GM18867 (cell line): Measurements from ENCODE around the gene PNCK.
A peak's percentile ranks its signal among the peaks of the same experiment; 100 is the strongest.
"Not testable (repeated sequence)": the region's sequence is repeated elsewhere in the genome, so short reads cannot be mapped to it uniquely, and the experiment has no call there.

Experiments
- ATAC-seq: cut with Tn5 transposase; IDR thresholded peaks from one replicate; pipeline ENCODE4 v1.9.1; 2021; ENCODE audit warnings: mild to moderate bottlenecking, moderate library complexity; ENCODE audit not compliant: unreplicated experiment

PNCK gene

GRCh38 chrX:153673428-153674218 is at the start of gene PNCK:
PNCK (minus strand) TSS chrX:153673813; CDS start chrX:153673076, 737 bp downstream.
- ATAC-seq = no peak

DNA sequence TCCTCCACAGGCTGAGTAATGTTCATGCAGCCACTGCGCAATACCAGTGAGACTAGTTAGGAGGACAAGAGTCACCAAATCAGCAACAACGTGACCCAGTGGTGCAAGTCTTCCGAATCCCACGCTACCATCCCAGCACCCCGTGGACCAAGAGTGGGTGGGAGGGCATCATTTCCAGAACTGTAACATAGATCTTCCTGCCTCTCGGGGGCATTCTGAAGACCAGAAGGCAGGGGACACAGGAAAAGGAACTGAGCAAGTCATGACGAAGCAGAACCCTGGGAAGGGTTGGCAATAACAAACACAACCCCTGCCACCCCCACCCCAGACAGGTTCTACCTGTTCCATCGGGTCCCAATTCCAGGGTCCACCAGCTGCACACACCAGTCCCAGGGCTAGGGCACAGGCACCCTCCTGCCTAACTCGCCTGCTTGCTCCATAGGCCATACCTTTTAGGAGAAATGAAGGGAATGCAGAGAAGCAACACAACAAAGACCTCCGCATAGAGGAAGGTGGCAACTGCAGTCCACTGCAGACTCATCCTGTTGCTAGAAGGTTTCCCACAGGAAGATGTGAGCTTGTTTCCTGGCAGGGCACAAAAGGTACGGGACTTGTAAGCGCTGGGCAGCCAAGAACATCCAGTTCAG is 49.2 kb upstream of the PNCK start:
- ATAC-seq = no peak

GRCh38 chrX:153719701-153720100 is 46.1 kb upstream of the PNCK start:
- no peak for ATAC-seq

GRCh38 chrX:153719238-153719637 is 45.6 kb upstream of the PNCK start:
- ATAC-seq = no peak

DNA sequence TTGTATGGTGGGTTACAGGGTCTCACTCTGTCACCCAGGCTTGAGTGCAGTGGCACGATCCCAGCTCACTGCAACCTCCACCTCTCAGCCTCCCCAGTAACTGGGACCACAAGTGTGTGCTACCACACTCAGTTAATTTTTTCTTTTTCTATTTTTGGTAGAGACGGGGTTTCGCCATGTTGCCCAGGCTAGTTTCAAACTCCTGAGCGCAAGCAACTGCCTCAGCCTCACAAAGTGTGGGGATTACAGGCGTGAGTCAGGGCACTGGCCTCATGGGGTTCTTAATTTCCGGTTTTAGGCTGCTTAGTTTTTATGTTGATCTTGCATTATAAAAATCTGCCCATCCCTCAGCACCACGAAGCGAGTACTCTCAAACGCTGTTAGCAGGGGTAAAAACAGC is 43.8 kb upstream of the PNCK start:
- ATAC-seq = no peak

DNA sequence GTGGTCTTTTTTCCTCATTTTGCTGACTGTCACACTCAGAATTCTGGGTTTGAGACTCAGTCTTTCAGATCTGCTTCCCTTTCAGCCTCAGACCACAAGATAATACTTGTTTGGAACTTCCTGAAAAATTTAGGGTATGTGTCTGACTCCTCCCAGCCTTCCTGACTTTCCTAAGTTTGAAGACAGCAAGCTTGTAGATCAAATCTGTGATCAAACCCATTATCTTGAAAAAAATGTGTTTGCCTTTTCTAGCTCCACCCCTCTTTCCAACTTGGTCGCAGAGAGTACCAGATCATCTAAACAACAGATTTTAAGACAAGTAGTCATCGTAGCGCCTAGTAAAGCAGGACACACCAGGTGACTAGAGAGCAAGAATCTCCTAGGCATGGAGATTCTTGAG is 40.6 kb upstream of the PNCK start:
- no peak for ATAC-seq

DNA sequence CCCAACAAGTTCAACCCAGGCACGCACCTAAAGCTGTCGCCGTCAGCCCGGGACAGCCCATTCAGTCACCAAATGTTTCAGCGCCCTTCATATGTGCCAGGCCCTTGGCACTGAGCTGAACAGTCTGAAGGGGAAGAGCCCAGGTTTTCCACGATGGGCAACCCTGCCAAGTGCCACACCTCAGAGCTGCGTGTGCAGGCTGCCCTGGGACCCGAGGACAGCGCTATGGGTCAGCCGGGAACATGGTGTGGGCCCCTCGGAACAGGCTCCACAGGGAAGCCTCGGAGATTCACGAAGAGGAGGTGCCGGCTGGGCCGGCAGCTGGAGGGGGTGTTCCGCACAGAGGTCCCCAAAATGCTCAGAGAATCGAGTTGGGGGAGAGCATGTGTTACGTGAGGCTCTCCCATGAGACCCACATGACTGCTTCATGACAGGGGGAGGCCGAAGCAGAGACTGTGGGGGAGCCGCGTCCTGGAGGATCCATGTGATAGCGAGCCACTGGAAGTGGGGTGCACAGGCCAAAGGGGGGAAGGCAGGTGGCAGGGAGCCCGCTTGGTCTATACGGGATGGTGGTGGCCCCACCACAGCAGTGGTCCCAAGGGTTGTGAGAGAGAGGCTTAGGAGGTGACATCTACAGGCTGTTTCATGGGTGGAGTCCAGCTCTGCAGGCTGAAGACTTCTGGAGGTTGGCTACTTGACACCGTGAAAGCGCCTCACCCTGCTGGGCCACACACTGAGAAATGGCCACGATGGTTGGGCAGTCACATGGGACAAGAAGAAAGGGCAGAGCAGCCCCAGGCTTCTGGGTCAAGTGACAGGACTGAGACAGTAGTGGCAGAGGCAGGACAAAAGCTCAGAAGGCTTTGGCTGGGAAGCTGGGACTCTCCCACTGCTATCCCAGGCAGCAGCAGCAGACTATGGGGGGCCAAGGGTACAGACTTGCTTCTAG is 36.4 kb upstream of the PNCK start:
- ATAC-seq = no peak

DNA sequence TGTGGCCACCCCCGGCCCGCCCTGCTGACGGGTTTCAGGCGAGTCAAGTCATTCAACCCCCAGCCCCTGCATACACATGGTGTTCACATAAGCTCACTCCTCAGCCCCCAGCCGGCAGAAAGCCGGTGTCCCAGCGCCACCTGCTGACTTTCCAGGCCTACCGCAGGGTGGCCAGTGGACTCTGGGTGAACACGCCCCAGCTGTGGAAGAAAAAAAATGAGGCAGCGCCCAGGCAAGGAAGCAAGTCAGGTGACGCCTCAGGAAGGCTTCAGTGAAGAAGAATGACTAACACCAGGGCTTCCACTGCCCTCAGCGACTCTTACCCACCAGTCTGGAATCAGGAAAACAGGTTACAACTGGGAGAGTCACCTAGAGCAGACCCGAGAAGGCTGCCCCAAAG is 34.8 kb upstream of the PNCK start:
- peak; percentile 47 for ATAC-seq

DNA sequence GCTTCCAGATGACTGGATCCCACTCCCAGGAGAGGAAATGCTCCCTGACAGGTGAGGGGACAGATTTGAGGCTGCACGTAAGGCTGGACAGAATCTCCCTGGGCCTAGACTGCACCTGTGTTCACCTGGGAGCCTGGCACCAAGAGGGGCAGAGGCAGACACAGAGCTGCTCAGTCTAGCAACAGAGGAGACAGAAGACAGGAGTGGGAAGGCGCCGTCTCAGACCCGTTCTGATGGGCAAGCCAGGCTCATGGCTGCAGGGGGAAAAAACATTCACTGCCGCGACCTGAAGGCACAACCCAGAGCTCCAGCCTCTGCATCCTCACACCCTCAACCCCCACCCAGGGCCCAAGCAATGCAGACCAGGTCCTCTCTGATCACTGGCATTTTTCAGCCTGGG is 33.8 kb upstream of the PNCK start:
- no peak for ATAC-seq

GRCh38 chrX:153706799-153707198 is 33.2 kb upstream of the PNCK start:
- ATAC-seq = no peak

- not testable (repeated sequence) for ATAC-seq
Measured at GRCh38 chrX:153705403-153706060, 31.9 kb upstream of the PNCK start.

DNA sequence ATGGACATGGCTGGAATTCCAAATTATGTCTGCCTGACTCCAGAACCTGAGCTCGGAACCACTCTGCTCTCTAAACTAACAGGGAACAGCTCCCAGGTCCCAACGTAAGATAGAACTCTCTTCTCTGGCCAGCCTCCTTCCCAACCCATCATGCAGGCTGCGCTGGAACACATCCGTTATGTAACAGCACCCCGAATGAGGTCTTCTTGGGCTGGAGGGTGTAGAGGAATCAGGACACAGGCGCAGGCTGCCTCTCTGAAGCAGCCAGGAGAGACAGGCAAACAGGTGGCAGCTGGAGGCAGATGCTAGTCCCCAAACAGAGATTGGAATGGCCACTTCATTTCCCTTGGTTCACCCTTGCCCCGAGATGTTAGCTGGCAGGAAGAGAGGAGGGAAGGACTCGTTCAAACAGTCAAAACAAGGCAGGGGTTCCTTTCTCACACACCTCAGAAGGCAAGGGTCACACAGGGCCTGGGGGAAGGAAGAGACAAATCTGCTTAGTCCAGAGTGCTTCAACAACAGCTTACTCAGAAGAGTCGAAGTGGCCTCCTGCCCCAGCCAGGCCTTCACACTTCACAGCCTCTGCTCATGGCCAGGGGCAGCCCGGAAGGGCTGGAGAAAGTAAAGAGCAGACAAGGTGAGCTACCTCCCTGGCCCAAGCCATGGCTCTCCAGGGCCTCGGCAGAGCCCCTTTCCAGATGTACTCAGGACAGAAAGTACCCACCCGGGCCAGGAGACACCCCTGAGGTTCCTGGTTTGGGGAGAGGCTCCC is 31.2 kb upstream of the PNCK start:
- not testable (repeated sequence) for ATAC-seq

DNA sequence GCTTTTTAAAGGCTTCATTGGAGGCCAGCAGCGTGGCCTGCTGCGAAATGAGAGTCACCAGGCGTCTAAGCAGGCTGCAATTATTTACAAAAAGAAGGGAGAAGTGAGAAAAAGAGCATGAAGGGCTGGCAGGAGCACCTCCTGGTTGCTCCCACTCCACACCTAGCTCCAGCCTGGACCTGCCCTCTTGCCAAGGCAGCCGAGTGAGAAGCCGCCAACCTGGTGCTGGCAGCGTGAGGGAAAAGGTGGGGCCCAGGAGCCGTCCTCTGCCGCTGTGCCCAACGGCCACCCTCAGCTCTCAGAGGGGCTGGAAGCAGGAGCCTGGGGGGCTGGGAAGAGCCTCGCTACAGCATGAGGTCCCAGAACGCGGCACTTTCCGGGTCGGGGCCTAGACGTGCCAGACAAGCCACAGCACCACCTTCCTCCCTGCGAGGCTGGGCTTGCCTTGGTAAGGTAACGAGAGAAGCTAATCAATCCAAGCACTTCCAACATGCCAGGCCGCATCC is 30.5 kb upstream of the PNCK start:
- no peak for ATAC-seq

GRCh38 chrX:153703036-153703370 is 29.4 kb upstream of the PNCK start:
- no peak for ATAC-seq

DNA sequence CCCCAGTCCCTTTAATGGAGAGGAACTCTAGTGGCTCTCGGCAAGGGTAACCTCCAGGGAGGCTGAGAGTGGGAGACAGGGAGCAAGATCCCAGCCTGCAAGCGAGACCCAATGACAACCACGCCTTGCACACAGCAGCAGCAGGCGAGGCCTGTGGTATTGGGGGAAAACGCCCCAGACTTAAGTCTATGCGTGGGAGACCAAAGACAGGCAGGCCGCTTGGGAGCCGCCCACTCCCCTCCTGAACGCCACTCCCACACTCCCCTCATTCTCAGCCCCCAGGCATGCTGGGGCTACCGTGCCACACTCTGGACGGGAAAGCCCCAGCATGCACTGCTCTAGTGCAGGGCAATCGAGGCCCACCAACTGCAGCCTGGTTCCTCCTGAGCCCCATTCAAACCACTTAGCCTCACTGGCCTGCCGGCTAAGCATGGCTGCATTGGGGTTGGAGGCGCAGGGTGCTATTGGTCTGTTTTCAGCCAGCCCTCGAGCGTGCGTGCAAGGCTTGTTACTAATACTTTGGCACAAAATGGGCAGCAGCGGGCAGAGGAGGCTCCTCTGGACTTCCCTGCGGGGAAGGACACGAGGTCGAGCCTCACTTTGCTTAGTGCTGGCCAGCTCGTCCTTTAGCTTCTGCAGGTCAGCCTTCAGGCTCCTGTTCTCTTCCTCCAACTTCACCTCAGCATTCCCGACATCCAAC is 28.9 kb upstream of the PNCK start:
- ATAC-seq = no peak

DNA sequence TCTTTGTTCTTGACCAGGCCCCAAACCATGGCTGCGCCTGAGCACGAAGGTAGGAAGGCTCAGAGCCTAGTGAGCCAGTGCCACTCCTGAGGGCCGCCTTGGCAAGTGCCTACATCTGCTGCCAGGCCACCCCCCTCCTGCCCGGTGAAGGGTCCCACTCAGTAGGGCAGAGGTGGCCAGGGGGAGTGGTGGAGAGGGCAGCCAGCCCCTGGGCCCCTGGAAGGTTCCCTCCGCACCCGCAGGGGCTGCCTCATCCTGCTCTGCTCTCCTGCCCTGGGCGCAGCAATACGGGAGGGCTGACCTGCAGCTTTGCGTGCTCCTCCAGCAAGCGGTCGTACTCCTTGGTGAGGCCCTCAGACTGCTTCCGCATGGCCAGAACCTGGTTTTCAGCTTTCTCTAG is 28.1 kb upstream of the PNCK start:
- no peak for ATAC-seq

GRCh38 chrX:153700967-153701366 is 27.4 kb upstream of the PNCK start:
- ATAC-seq = no peak

- no peak for ATAC-seq
Measured at GRCh38 chrX:153700376-153700945, 26.8 kb upstream of the PNCK start.

DNA sequence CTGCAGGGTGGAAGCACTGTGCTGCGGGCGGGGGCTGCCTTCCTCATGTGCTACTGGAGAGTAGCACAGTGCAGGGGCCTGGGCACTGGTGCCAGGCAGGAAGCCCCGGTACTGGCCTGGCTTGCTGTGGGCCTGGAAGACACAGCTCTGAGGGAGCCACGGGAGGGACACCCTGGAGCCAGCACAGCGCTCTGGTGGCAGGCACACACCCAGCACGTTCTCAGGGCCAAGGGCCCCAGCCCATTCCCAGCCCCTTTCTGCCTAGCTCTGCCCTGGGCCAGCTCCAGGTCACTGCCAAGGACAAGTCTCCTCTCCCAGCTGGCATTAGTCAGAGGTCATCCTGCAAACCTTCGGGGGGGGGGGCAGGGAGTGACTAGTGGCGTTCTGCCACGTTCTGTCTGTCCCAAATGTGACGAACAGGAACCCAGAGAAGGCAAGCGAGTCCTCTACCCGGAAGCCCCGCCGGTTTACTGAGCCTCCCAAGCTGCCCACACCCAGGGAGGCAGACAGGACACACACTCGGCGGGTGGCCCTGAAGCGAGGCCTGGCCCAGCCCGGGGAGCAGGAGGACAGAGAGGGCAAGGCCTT is 26.3 kb upstream of the PNCK start:
- not testable (repeated sequence) for ATAC-seq
